CD4-positive, alpha-beta T cell treated with Interferon gamma for 1 hour (primary cell): Measurements from ENCODE around the gene CRKL.
A peak's percentile ranks its signal among the peaks of the same experiment; 100 is the strongest.
"Not testable (repeated sequence)": the region's sequence is repeated elsewhere in the genome, so short reads cannot be mapped to it uniquely, and the experiment has no call there.

Experiments
- DNase-seq: peaks from one replicate; pipeline ENCODE4 v3.0.0-alpha.2; 2020

CRKL gene, protein sequence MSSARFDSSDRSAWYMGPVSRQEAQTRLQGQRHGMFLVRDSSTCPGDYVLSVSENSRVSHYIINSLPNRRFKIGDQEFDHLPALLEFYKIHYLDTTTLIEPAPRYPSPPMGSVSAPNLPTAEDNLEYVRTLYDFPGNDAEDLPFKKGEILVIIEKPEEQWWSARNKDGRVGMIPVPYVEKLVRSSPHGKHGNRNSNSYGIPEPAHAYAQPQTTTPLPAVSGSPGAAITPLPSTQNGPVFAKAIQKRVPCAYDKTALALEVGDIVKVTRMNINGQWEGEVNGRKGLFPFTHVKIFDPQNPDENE

GRCh38 chr22:20916916-20917810 is at the start of gene CRKL:
TSS of gene CRKL (plus strand) at chr22:20917407. CDS start at chr22:20917935, 528 bp downstream.
- peak; percentile 97 for DNase-seq

DNA sequence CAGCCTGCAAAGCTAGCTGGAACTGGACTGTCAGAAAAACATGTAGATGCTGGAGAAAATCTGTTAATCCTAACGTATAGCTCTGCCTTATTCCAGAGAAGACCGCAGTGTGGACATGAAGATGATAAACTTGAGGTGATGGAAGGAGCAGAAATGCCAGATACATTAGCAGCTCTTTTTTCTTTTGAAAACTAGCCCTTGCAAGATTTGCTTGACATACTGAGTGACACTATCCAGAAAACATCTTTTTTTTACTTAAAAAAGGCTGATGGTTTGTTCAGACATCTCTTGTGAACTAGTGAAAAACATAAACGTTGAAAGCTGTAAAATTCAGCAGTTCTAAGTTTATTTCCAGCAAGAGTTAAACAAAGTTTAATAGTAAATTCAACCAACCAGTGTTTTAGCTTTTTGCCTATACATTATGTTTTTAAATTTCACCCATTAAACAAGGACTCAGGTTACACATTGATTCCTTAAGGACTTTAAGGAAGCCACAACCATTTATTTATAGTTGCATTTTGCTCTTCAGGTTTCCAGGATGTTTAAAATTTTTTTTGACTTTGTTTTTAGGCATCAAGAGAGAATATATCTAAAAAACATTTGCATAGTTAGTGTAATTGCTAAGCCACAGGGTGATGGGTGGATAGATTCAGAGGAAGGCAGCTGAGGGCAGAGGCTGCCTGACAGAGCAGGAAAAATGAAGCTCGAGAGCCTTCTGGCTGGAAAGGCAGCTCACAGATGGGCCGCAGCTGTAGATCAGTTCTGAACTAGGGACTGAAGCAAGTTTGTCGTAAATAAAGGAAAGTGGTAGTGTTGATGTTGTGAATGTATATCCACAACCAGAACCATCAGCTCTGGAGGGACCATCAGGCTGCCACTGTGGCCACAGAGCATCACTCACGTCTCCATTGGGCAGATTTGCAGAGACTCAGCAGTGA is 48.9 kb upstream of the CRKL start:
- DNase-seq, result no peak

DNA sequence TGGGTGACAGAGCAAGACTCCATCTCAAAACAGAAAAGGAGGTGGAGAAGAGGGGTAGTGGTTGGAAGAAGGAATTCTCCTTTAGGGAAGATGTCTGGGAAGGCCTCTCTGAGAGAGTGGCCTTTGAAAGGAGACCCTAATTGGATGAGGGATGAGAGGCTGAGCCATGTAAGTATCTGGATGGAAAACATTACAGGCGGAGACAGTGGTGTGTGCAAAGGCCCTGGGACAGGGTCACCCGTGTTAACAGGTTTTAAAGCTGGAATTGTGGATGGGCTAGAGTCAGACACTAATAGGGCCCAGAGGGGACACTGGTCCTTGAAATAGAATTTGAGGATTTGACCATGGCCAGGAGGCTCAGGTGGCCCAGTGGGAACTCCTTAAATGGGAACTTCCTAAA is 48.0 kb upstream of the CRKL start:
- no peak for DNase-seq

DNA sequence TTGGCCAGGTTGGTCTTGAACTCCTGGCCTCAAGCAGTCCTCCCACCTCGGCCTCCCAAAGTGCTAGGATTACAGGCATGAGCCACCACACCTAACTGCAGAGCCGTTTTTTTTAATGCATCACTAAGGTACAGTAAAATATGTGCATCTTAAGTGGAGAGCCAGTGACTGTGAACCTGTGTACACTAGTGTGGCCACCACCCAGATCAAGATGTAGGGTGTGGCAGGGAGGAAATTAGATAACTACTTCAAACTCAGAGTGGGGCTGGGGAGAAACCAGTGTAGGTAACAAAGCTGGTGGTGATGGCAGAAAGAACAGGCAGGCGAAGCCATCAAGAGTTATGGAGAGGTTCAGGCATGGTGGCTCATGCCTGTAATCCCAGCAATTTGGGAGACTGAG is 44.0 kb upstream of the CRKL start:
- no peak for DNase-seq

DNA sequence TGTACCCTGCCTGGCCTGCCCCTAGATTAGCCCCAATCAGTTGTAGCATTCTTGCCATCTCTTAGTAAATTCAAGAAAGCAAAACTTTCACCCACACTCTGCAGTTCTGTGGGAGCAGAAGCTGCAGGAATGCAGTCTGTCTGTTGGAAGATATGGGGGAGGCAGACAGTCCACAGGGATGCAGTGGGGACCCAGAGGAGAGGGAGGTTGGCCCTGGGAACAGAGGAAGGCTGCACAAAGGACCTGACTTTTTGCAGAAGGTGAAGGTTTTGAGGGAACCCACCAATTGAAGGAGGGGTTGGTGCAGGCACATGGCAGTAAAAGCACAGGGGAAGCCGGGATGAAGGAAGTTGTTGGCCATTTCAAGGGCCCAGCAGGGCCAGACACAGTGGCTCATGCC is 41.9 kb upstream of the CRKL start:
- no peak for DNase-seq

GRCh38 chr22:20877715-20878114 is 39.5 kb upstream of the CRKL start:
- DNase-seq, result no peak

DNA sequence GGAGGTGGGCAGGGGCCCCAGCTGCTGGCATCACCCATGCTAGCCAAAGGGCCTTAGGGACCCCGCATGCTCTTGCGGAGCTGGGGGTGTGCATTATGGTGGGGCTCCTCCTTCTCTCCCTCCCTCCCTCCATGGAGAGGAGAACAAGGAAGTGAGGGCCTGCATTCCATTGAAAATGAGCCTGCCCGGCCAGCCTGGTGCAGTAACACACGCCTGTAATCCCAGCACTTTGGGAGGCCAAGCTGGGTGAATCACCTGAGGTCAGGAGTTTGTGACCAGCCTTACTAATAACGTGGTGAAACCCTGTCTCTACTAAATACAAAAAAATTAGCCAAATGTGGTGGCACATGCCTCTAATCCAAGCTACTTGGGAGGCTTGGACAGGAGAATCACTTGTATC is 36.0 kb upstream of the CRKL start:
- DNase-seq, result no peak

DNA sequence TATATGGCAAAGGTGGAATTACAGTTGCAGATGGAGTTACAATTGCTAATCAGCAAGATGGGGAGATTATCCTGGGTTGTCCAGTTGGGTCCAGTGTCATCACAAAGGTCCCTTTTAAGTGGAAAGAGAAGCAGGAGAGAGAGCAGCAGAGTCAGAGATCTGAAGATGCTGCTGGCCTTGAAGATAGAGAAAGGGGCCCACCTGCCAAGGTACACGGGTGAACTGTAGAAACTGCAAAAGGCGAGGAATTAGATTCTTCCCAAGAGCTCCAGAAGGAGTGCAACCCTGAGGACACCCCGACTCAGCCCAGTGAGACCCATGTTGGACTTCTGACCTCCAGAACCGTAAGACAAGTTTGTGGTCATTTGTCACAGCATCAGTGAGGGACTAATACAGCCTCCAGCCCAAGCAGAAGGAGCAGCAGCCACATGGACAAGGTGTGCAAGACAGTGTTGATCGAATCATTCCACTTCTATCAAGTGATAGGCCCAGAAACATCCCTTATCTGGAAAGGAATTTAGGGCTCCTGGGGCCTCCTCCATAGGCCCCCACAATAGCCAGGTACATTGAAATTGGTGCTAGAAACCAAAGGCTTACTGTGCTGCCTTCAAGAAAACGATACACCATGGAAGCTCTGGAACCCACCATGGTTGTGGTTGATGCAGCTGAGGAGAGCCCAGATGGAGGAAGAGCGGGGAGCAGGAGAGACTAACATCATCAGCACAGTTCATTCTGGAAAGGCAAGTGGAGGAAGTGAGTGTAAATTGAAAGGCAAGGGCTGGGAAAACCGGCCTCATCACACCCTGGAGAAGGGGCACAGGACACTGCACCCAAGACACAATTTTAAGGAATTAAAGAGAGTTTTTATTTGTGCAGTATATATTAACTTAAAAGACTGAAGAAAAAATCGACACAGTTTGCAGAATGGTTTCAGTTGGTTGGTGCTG is 35.1 kb upstream of the CRKL start:
- DNase-seq, result no peak

DNA sequence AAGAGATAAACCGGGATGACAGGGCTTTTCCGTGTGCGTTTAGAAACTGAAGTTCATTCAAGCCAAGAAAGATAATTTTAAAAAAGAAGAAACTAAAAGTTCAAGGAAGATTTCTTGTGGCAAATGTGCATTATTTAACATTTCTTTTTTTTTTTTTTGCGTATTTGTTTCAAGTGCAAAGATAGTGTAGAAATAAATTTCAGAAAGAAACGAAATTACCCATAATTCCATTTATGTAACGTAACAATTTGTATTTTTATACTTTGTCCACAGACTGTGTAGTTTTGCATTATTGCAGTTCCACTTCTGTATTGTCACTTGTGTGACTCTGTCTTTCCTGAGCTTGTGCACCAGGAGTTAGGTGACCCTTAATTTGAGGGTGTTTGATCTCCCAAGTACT is 34.4 kb upstream of the CRKL start:
- DNase-seq, result no peak

- no peak for DNase-seq
Measured at GRCh38 chr22:20884454-20884853, 32.8 kb upstream of the CRKL start.

GRCh38 chr22:20885017-20885556 is 32.1 kb upstream of the CRKL start:
- no peak for DNase-seq

DNA sequence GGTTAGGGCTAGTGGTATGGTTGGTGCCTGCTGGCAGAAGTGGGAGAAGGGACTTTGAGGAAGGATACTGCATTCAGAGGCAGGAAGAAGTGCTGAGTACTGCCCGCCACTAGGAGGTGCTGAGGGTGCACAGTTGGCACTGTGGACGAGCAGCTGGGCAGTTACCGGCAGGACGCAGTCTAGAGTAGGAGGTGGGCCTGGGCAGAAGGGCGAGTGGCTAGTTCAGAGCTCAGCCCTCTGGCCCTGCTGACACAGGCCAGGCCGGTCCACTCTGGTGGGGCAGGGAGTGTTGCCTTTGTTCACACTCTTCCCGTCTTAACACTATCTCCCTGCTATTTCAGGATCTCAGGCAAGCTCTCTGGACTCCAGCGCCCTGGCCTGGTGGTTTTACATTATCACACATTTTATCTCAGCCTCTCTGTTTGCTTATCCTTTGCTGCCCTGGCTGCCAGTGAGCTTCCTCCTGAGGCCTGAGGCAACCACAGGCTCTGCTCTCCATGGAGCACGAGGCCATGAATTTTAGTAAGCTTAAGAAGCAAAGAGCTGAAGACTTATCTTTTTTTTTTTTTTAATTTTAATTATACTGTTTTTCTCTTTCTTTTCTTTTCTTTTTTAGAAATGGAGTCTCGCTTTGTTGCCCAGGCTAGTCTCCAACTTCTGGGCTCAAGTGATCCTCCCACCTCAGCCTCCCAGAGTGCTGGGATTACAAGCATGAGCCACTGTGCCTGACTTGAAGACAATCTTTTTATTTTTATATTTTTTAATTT is 31.5 kb upstream of the CRKL start:
- DNase-seq, result peak; percentile 59

DNA sequence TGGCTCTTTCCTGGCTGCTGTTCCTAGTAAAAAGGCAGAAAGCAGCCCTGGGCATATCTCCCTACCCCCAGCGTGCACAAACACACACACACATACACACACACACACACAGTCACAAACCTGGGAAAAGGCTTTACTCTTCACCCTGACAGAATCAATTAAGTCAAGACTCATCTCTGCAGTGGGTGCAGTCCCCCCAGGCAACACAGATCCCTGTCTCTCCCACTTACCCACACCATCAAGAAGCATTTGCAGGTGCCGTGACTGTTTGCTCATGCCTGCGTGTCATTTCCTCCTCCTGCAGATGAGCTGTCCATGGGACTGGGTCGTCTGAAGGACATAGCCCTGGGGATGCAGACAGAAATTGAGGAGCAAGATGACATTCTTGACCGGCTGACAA is 29.8 kb upstream of the CRKL start:
- no peak for DNase-seq

- DNase-seq, result no peak
Measured at GRCh38 chr22:20889025-20889704, 28.0 kb upstream of the CRKL start.

DNA sequence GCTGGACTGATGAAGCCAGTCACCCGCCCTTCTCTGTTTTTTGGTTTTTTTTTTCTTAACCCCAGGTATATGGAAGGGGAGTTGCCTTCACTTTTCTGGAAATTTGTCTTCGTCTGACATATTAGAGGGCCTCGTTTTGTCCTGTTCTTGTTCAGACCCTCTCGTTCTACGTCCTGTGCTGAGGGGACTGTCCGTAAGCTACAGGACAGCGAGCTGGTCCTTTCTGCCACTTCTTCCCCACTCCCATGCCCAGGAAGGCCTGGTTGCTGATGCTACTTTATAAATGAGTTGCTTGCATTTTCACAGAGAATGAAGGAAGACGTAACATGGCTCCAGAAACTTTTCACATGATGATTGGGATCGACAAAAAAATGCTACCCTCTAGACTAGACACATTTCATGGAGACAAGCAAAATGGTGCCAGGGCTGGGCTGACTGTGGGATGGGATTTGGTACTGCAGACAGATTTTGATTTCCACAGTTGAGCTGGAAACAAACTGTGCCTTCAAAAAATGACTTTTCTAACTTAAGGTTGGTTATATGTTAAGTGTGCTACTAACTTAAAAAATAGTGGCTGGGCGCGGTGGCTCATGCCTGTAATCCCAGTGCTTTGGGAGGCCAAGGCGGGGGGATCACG is 27.2 kb upstream of the CRKL start:
- no peak for DNase-seq

- DNase-seq, result no peak
Measured at GRCh38 chr22:20890975-20891374, 26.2 kb upstream of the CRKL start.

DNA sequence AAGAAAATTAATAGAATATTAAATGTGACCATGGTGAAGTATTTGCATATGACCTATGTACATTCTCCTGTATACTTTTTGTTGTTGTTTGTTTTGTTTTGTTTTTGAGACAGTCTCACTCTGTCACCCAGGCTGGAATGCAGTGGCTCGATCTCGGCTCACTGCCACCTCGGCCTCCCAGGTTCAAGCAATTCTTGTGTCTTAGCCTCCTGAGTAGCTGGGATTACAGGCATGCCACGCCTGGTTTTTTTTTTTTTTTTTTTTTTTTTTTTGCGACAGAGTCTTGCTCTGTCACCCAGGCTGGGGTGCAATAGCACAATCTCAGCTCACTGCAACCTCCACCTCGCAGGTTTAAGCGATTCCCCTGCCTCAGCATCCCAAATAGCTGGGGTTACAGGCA is 19.5 kb upstream of the CRKL start:
- DNase-seq, result not testable (repeated sequence)

GRCh38 chr22:20899827-20900423 is 17.3 kb upstream of the CRKL start:
- no peak for DNase-seq
